ENCODE data around the gene ARHGAP24.

DNA sequence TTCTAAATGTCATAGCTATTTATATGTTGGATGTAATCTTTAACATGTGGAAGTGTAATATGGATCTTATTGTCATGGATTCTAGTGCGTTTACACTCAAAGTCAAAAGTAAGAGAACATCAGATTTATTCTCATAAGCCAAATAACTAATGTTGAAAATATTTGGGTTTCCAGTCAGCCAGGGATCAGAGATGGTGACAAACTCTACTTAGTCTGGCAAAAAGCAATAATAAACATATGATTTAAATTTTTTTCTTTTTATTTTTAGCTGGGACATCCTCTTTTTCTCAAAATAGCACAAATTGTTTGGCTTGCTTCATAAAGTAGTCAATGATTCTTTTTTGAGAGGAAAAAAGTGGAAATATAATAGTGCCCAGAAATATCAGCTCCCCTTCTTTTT, 392.3 kb downstream of the ARHGAP24 start:
- TF ChIP-seq SIN3A (IDR thresholded peaks at IDR 0.05; ENCODE audit: borderline replicate concordance, insufficient read depth, low read depth, low read length) (no peak), TCF7L2 (IDR thresholded peaks at IDR 0.05; ENCODE audit: low read depth, low read length) (no peak), POLR2AphosphoS5 (IDR thresholded peaks at IDR 0.05; ENCODE audit: low read depth, low read length) (no peak)
- TF ChIP-seq, protein P1, sequence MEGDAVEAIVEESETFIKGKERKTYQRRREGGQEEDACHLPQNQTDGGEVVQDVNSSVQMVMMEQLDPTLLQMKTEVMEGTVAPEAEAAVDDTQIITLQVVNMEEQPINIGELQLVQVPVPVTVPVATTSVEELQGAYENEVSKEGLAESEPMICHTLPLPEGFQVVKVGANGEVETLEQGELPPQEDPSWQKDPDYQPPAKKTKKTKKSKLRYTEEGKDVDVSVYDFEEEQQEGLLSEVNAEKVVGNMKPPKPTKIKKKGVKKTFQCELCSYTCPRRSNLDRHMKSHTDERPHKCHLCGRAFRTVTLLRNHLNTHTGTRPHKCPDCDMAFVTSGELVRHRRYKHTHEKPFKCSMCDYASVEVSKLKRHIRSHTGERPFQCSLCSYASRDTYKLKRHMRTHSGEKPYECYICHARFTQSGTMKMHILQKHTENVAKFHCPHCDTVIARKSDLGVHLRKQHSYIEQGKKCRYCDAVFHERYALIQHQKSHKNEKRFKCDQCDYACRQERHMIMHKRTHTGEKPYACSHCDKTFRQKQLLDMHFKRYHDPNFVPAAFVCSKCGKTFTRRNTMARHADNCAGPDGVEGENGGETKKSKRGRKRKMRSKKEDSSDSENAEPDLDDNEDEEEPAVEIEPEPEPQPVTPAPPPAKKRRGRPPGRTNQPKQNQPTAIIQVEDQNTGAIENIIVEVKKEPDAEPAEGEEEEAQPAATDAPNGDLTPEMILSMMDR (IDR thresholded peaks at IDR 0.05) = no peak
- TF ChIP-seq, protein P2, sequence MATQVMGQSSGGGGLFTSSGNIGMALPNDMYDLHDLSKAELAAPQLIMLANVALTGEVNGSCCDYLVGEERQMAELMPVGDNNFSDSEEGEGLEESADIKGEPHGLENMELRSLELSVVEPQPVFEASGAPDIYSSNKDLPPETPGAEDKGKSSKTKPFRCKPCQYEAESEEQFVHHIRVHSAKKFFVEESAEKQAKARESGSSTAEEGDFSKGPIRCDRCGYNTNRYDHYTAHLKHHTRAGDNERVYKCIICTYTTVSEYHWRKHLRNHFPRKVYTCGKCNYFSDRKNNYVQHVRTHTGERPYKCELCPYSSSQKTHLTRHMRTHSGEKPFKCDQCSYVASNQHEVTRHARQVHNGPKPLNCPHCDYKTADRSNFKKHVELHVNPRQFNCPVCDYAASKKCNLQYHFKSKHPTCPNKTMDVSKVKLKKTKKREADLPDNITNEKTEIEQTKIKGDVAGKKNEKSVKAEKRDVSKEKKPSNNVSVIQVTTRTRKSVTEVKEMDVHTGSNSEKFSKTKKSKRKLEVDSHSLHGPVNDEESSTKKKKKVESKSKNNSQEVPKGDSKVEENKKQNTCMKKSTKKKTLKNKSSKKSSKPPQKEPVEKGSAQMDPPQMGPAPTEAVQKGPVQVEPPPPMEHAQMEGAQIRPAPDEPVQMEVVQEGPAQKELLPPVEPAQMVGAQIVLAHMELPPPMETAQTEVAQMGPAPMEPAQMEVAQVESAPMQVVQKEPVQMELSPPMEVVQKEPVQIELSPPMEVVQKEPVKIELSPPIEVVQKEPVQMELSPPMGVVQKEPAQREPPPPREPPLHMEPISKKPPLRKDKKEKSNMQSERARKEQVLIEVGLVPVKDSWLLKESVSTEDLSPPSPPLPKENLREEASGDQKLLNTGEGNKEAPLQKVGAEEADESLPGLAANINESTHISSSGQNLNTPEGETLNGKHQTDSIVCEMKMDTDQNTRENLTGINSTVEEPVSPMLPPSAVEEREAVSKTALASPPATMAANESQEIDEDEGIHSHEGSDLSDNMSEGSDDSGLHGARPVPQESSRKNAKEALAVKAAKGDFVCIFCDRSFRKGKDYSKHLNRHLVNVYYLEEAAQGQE (IDR thresholded peaks at IDR 0.05; ENCODE audit: insufficient read depth in 1 of 2, low read depth in 2 of 2, low read length in 1 of 2) = no peak
